Stimulated activated CD8-positive, alpha-beta memory T cell treated with anti-CD3 and anti-CD28 coated beads, Interleukin-12 subunit alpha, Interleukin-12 subunit beta, amount 100 ng/mL, for 1 hour (primary cell): ENCODE data around the gene FHIT.
"Not testable (repeated sequence)": the region's sequence is repeated elsewhere in the genome, so short reads cannot be mapped to it uniquely, and the experiment has no call there.

Experiments
- DNase-seq: peaks from one replicate; pipeline ENCODE4 v3.0.0-alpha.2; 2020; ENCODE audit warnings: low read depth

Gene FHIT

DNA sequence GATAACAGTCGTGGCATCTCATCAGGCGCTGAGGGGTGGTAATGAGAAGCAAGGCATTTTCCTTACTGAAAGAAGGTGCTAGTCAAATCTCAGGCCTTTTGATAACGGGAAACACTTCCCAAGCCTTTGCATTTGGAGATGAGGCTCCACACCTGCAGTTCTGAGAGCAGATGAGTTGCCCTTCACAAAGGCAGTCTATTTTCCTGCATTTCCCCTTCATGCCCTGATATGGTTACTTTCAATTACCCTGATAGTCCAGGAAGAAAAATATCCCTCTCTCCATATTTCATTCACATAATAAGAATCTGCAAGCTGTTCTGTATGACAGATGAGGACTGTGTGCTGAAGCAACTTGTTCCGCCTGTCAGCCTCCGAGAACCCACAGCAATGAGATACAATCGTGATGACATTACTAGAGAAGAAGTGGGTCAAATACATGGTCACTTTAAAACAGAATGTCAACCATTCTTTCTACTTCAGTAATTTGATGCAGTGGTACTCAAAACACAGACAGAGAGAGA lies 25.0 kb downstream of the FHIT start:
- no peak for DNase-seq

DNA sequence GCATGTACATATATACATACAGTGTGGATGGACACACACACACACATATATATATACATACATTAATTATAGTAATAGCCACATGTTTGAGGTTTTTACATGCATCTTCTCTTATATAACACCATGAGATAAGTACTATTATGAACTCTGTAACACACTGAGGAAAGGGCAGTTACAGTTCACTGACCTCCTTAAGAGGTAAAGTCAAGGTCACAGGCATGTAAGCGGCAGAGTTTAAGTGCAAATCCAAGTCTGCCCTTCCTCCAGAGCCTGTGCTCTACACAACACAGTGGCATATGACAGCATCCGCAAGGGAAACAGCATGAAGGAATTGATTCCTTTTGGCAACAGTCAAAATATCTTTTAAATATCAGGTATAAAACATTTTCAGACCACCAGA lies 26.4 kb downstream of the FHIT start:
- no peak for DNase-seq

DNA sequence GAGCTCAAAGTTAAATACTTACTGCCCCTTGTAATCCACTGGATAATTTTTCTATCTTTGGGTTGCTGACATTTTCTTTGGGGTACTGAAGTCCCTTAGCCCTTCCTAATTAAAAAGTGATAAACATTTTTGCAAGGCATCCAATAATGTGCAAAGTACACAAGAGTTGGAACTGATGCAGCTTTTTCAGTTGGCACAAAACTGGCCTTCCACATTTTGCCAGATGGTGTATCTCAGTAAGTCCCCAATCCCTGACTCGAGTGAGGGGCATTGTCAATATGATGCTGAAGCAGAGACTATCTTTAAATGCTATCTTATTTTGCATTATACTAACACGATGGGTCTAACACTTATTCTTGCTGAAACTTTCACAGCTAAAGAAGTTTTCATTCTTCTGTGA lies 27.8 kb downstream of the FHIT start:
- DNase-seq, result no peak

DNA sequence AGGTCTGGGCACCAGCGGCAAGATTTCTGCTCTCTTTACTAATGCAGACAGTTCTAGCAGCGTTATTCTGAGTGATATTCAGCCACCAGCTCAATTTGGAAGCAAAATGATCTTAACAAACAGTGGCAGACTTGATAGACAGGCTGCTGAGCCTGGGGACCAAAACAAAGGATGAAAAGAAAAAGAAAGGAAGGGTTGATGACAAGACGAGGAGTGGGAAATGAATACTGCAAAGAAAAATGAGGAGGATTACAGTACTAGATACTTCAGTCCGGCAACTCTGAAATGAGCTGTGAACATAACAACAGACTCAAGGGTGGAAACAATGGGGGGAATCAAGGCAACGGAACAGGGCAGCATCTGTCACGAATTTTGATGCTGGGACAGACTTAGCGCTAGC lies 28.8 kb downstream of the FHIT start:
- DNase-seq, result no peak

DNA sequence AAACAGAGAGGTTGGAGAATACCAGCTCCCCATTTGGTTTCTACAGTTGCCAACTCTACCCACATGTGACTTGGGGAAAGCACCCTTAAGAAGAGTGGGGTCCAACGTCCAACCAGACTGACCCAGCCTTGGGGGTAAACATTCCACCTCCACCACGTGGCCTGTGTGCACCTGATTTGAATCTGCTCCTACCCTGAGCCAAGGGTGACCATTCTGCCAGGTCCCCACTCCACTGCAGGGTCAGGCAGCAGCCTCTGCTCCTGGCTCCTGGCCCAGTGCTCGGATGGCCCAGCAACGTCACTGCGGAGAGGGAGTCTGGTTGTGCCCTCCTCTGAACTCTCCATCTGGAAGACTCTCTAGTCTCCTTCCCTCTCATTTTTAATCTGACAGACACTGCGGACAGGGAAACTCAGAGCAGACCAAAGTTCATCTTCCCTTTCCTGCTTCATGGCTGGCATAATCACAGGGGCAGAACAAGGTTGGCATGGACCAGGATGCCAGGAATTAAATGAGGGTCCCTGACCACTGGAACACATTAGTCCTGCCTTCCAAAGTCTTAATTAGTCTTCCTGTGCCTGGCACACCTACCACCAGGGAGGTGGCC lies 29.4 kb downstream of the FHIT start:
- no peak for DNase-seq

DNA sequence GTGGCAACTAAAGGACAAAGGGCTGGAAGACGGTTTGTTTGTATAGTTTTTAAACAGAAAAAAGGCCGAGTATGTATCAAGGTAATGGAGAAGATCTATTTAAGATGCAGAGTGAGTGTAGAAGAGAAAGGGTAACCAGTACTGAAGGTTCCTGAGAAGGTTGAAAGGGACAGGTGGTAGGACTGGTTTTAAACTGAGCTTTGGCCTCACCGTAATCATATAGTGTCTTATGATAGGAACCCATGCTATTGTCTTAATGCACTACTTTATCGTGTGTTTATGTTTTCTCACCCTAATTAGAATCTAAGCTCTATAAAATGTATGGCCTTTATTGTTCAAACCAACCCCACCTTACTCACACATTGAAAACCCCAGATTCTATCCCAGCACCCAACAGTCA lies 32.7 kb downstream of the FHIT start:
- no peak for DNase-seq

DNA sequence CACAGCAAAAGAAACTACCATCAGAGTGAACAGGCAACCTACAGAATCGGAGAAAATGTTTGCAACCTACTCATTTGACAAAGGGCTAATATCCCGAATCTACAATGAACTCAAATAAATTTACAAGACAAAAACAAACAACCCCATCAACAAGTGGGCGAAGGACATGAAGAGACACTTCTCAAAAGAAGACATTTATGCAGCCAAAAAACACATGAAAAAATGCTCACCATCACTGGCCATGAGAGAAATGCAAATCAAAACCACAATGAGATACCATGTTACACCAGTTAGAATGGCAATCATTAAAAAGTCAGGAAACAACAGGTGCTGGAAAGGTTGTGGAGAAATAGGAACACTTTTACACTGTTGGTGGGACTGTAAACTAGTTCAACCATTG lies 35.1 kb downstream of the FHIT start:
- not testable (repeated sequence) for DNase-seq

DNA sequence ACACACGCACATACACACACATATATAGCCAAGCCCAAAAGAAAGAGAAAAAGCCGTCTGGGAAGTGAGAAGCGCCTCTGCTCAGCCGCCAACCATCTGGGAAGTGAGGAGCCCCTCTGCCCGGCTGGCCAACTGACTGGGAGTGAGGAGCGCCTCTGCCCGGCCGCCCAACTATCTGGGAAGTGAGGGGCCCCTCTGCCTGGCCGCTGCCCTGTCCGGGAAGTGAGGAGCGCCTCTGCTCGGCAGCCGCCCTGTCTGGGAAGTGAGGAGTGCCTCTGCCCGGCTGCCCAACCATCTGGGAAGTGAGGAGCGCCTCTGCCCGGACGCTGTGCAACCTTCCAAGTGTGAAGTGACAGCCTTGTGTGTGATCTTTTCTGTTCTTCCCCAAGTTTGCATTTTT lies 49.2 kb downstream of the FHIT start:
- no peak for DNase-seq

DNA sequence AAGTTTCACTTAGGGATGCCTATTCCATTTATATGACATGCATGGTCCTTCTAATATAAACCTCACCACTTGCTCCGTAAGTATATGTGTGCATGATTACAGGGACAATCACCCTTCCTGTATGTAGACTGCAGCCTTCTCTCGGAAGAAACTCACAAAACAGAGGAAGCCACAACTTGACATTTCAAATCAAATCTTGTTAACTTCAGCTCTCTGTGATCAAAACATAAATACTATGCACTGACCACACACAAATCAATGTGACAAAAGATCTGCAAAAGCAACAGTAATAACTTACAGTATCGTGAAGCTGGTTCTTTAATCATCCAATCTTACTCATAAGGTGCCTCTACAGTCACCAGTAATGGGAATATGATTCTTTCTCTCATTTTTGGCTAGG lies 50.2 kb downstream of the FHIT start:
- DNase-seq, result no peak

DNA sequence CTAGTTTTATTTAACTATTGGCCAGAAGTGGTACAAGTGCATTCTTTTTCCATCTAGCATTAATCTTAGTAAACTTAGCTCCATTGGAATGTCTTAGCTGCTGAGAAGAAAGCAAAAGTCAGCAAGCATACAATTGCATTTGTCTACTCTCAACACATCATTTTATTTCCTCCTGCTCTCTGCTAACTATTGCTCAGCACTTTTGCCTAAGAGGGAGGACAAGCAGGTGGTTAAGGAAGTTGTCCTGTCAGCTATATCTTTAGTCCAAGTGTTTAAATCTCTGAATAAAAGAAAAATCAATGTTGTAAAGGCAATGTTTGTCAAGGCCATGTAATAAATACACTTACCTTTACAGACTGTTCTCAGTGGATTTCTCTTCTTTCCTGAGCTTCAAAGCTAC lies 51.0 kb downstream of the FHIT start:
- no peak for DNase-seq

DNA sequence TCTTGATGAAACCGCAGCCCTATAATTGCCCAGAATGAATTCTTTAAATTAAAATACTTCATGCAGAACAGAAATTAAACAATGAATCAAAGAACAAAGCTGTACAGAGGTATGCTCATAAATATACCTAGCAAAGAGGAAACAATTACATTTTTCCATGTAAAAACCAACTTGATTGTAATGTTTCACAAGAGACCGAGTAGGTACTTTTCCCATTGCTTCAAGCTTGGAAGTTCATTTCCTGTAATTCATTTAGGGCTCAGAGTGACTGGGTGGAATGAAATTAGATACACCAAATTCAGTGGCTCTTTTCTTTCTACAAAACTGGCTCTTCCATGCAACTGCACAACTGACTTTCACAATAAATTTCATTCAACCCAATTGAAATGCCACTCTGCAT lies 51.4 kb downstream of the FHIT start:
- DNase-seq, result no peak

DNA sequence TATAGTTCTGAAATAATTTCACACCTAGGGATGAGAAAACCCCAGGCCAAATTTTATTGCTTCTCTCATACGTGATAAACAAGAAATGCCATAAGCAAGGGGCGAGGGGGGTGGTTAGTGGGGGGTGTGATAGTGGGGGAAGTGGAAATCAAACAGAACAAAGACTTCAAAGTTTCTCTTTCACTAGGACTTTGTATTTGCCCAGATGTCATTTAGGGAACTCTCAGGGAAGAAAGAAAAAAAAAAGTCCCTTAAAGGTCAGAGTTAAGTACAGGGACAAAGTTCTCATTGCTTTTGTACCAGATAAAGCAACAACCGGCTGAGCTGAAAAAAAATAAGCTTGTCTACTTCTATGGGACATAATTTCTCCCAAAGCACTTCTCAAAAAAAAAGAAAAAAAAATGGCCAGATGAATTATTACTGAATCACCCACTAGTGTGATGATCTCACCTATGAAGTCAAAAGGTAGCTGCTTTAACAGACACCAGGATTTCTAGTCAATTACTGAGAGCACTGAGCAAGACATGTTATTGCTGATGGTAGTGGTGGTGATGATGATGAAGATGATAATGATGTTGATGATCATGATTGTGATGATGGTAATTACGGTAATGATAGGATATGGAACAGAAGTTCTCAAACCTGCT lies 56.2 kb downstream of the FHIT start:
- DNase-seq, result no peak

DNA sequence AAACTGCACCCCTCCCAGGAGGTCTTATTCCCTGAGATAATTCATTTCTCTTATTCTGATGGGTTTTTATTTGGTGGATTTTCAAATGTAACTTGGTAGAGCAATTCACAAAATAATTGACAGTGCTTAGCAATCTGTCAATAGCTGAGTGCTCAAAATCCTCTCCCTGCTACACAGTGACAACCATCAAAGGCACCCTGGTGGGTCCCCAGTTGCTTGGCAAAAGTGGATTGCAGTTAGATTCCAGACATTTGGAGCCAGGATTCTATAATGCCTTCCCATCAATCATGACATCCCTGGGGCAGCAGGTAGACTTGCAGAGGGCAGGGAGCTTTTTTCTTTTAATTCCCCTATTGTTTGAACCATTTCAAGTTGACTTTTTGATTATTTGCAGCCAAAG lies 59.0 kb downstream of the FHIT start:
- no peak for DNase-seq

DNA sequence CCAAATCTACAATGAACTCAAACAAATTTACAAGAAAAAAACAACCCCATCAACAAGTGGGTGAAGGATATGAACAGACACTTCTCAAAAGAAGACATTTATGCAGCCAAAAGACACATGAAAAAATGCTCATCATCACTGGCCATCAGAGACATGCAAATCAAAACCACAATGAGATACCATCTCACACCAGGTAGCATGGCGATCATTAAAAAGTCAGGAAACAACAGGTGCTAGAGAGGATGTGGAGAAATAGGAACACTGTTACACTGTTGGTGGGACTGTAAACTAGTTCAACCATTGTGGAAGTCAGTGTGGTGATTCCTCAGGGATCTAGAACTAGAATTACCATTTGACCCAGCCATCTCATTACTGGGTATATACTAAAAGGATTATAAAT lies 61.0 kb downstream of the FHIT start:
- not testable (repeated sequence) for DNase-seq

DNA sequence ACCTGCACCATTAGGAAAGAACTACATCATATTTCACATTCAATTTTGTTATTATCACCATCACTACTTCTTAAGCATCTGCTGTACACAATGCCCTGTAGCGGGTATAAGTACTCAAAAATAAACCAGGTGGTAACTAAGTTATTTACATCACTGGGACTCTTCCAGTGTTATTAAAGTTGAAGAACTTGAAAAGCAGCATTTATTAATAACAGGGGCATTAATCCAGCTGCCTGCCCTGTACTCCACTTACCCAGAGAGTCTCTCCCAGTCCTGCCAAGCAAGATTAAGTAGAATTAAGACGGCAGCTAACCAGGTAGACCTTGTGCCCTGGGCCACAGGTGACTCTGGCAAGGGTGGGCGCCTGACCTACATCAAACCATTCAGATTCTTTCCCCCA lies 65.2 kb downstream of the FHIT start:
- DNase-seq, result no peak

DNA sequence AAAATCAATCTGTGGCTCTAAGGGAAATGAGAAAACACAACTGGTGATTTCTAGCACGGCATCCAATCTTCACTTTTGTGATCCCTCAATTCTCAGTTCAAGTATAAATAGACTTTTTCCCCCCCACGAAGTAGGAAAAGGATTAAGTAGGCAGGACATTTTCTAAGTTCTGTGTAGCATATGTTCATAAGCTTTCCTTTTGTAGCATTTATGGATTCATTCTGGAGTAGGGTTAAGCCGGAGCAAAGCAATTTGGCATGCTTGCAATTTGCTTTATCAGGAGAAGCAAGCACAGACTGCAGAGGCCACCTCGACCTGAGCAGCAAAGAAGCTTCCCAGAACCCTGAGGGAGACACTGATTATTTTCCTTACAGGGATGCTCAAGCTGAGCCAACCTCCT lies 66.3 kb downstream of the FHIT start:
- DNase-seq, result no peak

DNA sequence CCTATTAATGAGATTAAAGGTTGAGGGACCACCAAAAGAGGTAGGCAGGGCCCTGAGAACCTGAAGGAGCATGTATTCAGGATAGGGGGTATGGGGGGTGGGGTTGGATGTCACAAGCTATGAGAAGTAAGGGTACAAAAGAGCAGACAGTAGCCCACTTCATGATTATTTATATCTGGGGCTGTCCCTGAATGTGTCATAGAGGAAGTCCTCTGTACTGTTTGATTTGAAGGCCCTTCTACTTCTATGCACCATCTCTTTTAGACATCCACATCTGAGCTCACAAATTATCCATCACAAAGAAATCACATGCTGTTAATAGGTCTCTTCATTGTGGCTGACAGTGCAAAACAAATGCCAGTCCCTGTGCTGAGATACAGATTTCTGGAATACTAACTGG lies 68.6 kb downstream of the FHIT start:
- DNase-seq, result no peak

DNA sequence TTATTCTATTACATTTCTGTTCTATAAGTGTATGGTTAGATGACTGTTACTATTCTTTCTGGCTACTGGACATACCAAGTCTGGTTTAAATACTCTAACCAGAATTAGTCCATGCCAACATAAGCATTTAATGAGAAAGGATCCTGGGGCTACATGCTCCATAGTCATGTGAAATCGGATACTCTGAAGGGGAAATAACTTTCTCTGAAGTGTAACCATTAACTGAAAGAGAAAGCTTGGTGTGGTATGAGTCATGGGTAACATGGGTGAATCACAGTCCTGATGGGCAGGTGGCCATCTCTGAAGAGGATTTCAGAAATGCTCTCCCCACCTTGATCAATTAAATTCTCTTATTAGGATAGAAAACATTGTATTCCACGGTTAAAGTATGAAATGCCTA lies 69.4 kb downstream of the FHIT start:
- DNase-seq, result no peak

DNA sequence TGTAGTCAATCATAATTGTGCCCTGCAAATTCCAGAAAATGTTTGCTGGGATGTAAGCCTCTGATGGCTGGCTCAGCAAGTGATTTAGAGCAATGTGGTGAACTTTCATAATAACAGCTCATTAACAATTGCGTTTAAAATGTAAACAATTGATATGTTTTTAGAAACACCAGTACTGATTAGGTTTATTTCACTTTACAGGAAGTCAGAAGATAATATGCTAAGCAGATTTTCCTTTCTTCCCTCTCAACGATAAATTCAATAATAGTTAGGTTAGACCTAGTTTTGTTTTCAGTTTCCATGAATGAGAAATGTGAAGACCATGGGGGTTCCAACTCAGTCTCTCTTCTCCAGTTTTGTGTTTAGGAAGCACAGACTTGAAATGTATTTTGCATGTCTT lies 71.0 kb downstream of the FHIT start:
- no peak for DNase-seq

DNA sequence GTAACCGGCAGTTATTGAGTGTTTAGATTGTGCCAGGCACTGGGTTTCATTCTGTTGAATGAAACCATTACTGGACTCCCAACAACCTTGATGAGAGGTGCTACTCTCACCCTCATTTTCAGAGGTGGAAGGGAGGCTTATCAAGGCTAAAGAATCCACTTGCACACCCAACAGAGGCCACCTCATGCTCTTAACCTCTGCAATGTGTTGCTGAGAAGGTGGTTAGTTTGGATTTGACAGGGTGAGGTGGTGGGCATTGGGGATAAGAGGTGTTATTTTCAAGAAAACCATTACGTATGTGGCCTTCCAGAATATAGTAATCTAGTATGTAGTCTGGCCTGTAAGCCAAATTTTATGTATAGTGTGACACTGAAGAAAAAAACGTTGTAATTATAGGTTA lies 73.1 kb downstream of the FHIT start:
- DNase-seq, result no peak

DNA sequence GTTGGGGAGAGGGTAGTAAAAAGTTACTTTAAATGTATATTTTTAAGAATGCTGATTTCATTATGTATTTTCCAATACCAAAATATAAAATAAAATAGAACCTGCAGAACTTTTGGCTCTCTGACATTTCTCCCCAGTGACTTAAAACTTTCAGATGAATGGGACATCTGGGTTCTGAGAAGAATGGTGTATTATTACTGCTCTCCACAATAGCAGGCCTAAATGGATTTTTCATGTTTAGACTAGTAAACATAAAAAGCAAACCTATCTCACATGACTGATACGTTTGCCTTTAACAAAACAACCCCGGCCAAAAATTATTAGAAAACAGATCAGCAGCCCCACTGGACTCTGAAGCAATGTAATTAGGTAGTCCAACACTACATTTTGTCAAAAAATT lies 73.8 kb downstream of the FHIT start:
- no peak for DNase-seq

DNA sequence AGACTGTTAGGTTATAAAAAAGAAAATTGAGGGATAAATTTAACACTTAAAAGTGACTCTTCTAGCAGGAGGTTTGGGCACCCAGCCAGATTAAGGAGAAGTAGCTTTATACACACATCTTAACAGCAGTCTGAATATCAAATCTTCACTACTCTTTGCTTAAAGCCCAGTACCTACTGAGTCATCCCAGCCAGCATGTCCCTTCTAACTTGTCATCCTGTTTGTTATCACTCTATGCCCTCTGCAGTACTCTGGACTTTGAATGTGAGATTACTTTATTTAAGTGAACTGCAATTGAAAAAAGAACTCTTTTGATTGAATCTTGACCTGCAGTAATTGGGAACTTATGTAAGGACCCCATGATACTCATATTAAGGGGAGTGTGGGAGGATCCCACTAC lies 77.6 kb downstream of the FHIT start:
- no peak for DNase-seq

DNA sequence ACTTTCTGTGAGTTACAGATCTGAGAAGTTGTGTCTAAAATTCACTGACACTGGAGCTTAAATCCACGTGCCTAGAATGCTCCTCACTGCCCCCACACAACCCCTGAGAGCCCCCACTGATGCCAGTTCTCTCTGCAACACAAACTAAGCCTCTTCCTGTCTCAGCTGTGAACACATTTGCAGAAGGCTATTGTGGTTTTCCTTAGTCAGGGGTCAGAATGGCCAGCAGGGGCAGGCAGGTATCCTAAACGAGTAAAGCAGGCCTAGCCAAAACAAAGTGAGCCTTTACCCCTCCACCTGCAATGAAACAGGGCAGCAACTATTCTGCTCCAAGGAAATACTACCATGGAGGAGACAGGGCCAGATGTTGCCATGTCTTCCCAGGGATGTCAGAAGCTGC lies 78.6 kb downstream of the FHIT start:
- no peak for DNase-seq

DNA sequence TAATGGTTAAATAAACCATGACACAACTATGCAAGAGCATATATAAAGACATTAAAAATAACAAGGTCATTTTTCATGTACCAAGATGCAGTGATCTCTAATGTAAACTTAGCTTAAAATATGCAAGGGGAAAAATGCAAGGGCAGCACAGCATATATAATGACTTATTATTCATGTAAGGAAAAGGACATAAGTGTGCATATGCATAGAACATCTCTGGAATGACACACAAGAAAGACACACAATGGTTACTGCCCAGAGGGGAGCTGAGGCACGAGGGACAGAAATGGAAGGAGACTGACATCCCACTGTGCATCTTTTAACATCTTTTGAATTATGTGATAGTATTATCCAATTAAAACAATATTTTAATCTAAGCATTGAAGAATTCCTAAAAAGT lies 79.0 kb downstream of the FHIT start:
- no peak for DNase-seq
